Measurements from ENCODE around the gene CFAP58. TPM values are rescaled to one million over a fixed set of nuclear protein-coding genes. Genes with fewer than 3 reads are reported as not detected.

Gene CFAP58
- total and polyA plus RNA-seq, 4 donors, result 0.38 to 1.3 (median 0.90) TPM

GRCh38 chr10:104437226-104437625, 83.6 kb downstream of the CFAP58 start:
- no peak overlapping the region for H3K27ac ChIP-seq (ENCODE audit: low read depth in 1 of 2, low read length in 2 of 2)
- H3K9me3 ChIP-seq (ENCODE audit: control insufficient read depth, low read length), result no peaks in the 10 kb centered on the region
- intact Hi-C loops (cut with DNase I), result loop anchor here in 1 of 2 donors (10.0 kb wide), 1 partner anchor 58 kb away; no protein-coding TSS in a partner anchor
- H3K36me3 ChIP-seq (ENCODE audit: control insufficient read depth in 1 of 2, insufficient read depth in 2 of 2, low read length in 1 of 2), result no peaks in the 10 kb centered on the region
- no peaks in the 10 kb centered on the region for H3K4me1 ChIP-seq (ENCODE audit: control insufficient read depth in 1 of 2, insufficient read depth in 2 of 2, low read length in 2 of 2)
- ATAC-seq (ENCODE audit: low FRiP score) (no peak), DNase-seq (no peak)
- no peaks in the 10 kb centered on the region for H3K27me3 ChIP-seq (ENCODE audit: control insufficient read depth in 1 of 2, insufficient read depth in 2 of 2, low read length in 1 of 2)
- H3K4me3 ChIP-seq (ENCODE audit: low read length in 2 of 2), result no peak overlapping the region
- 65 to 74% methylated on average over 2 of the region's 2 CpGs for WGBS, 2 donors

GRCh38 chr10:104440221-104440620, 86.6 kb downstream of the CFAP58 start:
- H3K27ac ChIP-seq (ENCODE audit: low read depth in 1 of 2, low read length in 2 of 2), result no peak overlapping the region
- intact Hi-C loops (cut with DNase I), result loop anchor here in 1 of 2 donors (10.0 kb wide), 1 partner anchor 135 kb away; no protein-coding TSS in a partner anchor
- no peak overlapping the region for H3K4me3 ChIP-seq (ENCODE audit: low read length in 2 of 2)
- peaks cover 1% of the 10 kb centered on the region for H3K9me3 ChIP-seq (ENCODE audit: control insufficient read depth, low read length)
- no peaks in the 10 kb centered on the region for H3K36me3 ChIP-seq (ENCODE audit: control insufficient read depth in 1 of 2, insufficient read depth in 2 of 2, low read length in 1 of 2)
- H3K4me1 ChIP-seq (ENCODE audit: control insufficient read depth in 1 of 2, insufficient read depth in 2 of 2, low read length in 2 of 2), result no peaks in the 10 kb centered on the region
- DNase-seq, result no peak
- ATAC-seq (ENCODE audit: low FRiP score), result no peak
- no peaks in the 10 kb centered on the region for H3K27me3 ChIP-seq (ENCODE audit: control insufficient read depth in 1 of 2, insufficient read depth in 2 of 2, low read length in 1 of 2)
- WGBS, 2 donors, result 94% methylated on average over 2 of the region's 2 CpGs

GRCh38 chr10:104441329-104442000, 87.8 kb downstream of the CFAP58 start:
- H3K27ac ChIP-seq (ENCODE audit: low read depth in 1 of 2, low read length in 2 of 2), result no peak overlapping the region
- H3K4me3 ChIP-seq (ENCODE audit: low read length in 2 of 2), result no peak overlapping the region
- DNase-seq, result no peak
- no peaks in the 10 kb centered on the region for H3K27me3 ChIP-seq (ENCODE audit: control insufficient read depth in 1 of 2, insufficient read depth in 2 of 2, low read length in 1 of 2)
- ATAC-seq (ENCODE audit: low FRiP score), result peak; percentile 77
- no peaks in the 10 kb centered on the region for H3K36me3 ChIP-seq (ENCODE audit: control insufficient read depth in 1 of 2, insufficient read depth in 2 of 2, low read length in 1 of 2)
- peaks cover 1 to 5% of the 10 kb centered on the region in 2 donors for H3K4me1 ChIP-seq (ENCODE audit: control insufficient read depth in 1 of 2, insufficient read depth in 2 of 2, low read length in 2 of 2)
- H3K9me3 ChIP-seq (ENCODE audit: control insufficient read depth, low read length), result peaks cover 1% of the 10 kb centered on the region
- 1 to 4% methylated on average over 5 of the region's 5 CpGs for WGBS, 2 donors
- intact Hi-C loops (cut with DNase I), result loop anchor here in 1 of 2 donors (10.0 kb wide), 1 partner anchor 137 kb away; no protein-coding TSS in a partner anchor

- DNase-seq, result no peak
- no peaks in the 10 kb centered on the region for H3K27me3 ChIP-seq (ENCODE audit: control insufficient read depth in 1 of 2, insufficient read depth in 2 of 2, low read length in 1 of 2)
- 95 to 97% methylated on average over 1 of the region's 1 CpG for WGBS, 2 donors
- H3K9me3 ChIP-seq (ENCODE audit: control insufficient read depth, low read length), result peaks cover 1% of the 10 kb centered on the region
- intact Hi-C loops (cut with DNase I), result loop anchor here in 1 of 2 donors (10.0 kb wide), 1 partner anchor 141 kb away; no protein-coding TSS in a partner anchor
- peaks cover 4 to 14% of the 10 kb centered on the region in 2 donors for H3K4me1 ChIP-seq (ENCODE audit: control insufficient read depth in 1 of 2, insufficient read depth in 2 of 2, low read length in 2 of 2)
- no peak for ATAC-seq (ENCODE audit: low FRiP score)
- H3K27ac ChIP-seq (ENCODE audit: low read depth in 1 of 2, low read length in 2 of 2), result no peak overlapping the region
- no peak overlapping the region for H3K4me3 ChIP-seq (ENCODE audit: low read length in 2 of 2)
- H3K36me3 ChIP-seq (ENCODE audit: control insufficient read depth in 1 of 2, insufficient read depth in 2 of 2, low read length in 1 of 2), result no peaks in the 10 kb centered on the region
These were observed 91.7 kb downstream of the CFAP58 start for GRCh38 chr10:104445359-104445758.

- DNase-seq (no peak), ATAC-seq (ENCODE audit: low FRiP score) (no peak)
- H3K36me3 ChIP-seq (ENCODE audit: control insufficient read depth in 1 of 2, insufficient read depth in 2 of 2, low read length in 1 of 2), result no peaks in the 10 kb centered on the region
- peaks cover 4 to 15% of the 10 kb centered on the region in 2 donors for H3K4me1 ChIP-seq (ENCODE audit: control insufficient read depth in 1 of 2, insufficient read depth in 2 of 2, low read length in 2 of 2)
- peaks cover 1% of the 10 kb centered on the region for H3K9me3 ChIP-seq (ENCODE audit: control insufficient read depth, low read length)
- no peaks in the 10 kb centered on the region for H3K27me3 ChIP-seq (ENCODE audit: control insufficient read depth in 1 of 2, insufficient read depth in 2 of 2, low read length in 1 of 2)
- peak overlapping the region in 1 of 2 donors; percentile 24 for H3K27ac ChIP-seq (ENCODE audit: low read depth in 1 of 2, low read length in 2 of 2)
- 3 to 4% methylated on average over 1 of the region's 1 CpG for WGBS, 2 donors
- H3K4me3 ChIP-seq (ENCODE audit: low read length in 2 of 2), result no peak overlapping the region
- intact Hi-C loops (cut with DNase I), result loop anchor here in 1 of 2 donors (10.0 kb wide), 1 partner anchor 141 kb away; no protein-coding TSS in a partner anchor
These were observed 92.5 kb downstream of the CFAP58 start for GRCh38 chr10:104446151-104446550.

DNA sequence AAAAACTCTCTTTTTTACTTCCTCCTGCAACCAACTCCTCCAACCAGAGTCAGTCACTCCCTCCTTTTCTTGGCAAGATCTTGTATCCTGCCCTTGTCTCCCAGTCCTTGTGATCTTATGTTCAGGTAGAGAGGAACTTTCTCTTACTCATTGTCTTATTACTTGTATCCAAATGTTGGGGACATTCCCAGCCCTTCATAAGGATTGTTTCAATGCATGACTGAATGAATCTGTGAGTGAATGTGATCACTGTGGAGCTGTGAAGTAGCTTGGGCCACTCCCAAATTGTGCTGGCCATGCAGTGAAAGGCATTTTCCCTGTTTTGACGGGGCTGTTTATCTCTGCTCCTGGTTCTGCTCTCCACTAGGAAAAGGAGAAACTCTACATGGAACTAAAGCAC, 93.7 kb downstream of the CFAP58 start:
- Histone ChIP-seq H3K27me3 (ENCODE audit: control insufficient read depth in 1 of 2, insufficient read depth in 2 of 2, low read length in 1 of 2) (no peaks in the 10 kb centered on the region), H3K4me1 (ENCODE audit: control insufficient read depth in 1 of 2, insufficient read depth in 2 of 2, low read length in 2 of 2) (peaks cover 4 to 20% of the 10 kb centered on the region in 2 donors), H3K36me3 (ENCODE audit: control insufficient read depth in 1 of 2, insufficient read depth in 2 of 2, low read length in 1 of 2) (no peaks in the 10 kb centered on the region), H3K4me3 (ENCODE audit: low read length in 2 of 2) (no peak overlapping the region), H3K27ac (ENCODE audit: low read depth in 1 of 2, low read length in 2 of 2) (no peak overlapping the region), H3K9me3 (ENCODE audit: control insufficient read depth, low read length) (peaks cover 1% of the 10 kb centered on the region)
- DNase-seq (no peak), ATAC-seq (ENCODE audit: low FRiP score) (no peak)
- 4 to 12% methylated on average over 1 of the region's 1 CpG for WGBS, 2 donors
- intact Hi-C loops (cut with DNase I), result loop anchor here in 1 of 2 donors (10.0 kb wide), 1 partner anchor 143 kb away; no protein-coding TSS in a partner anchor

- no peak for DNase-seq
- H3K27me3 ChIP-seq (ENCODE audit: control insufficient read depth in 1 of 2, insufficient read depth in 2 of 2, low read length in 1 of 2), result no peaks in the 10 kb centered on the region
- H3K9me3 ChIP-seq (ENCODE audit: control insufficient read depth, low read length), result peaks cover 1% of the 10 kb centered on the region
- WGBS, 2 donors, result 60 to 68% methylated on average over 3 of the region's 3 CpGs
- peak overlapping the region; percentile 22 to 68 for H3K27ac ChIP-seq (ENCODE audit: low read depth in 1 of 2, low read length in 2 of 2)
- intact Hi-C loops (cut with DNase I), result loop anchor here in 1 of 2 donors (10.0 kb wide), 1 partner anchor 143 kb away; no protein-coding TSS in a partner anchor
- no peaks in the 10 kb centered on the region for H3K36me3 ChIP-seq (ENCODE audit: control insufficient read depth in 1 of 2, insufficient read depth in 2 of 2, low read length in 1 of 2)
- ATAC-seq (ENCODE audit: low FRiP score), result no peak
- peaks cover 4 to 26% of the 10 kb centered on the region in 2 donors for H3K4me1 ChIP-seq (ENCODE audit: control insufficient read depth in 1 of 2, insufficient read depth in 2 of 2, low read length in 2 of 2)
- no peak overlapping the region for H3K4me3 ChIP-seq (ENCODE audit: low read length in 2 of 2)
These were observed 94.3 kb downstream of the CFAP58 start for GRCh38 chr10:104447906-104448305.

DNA sequence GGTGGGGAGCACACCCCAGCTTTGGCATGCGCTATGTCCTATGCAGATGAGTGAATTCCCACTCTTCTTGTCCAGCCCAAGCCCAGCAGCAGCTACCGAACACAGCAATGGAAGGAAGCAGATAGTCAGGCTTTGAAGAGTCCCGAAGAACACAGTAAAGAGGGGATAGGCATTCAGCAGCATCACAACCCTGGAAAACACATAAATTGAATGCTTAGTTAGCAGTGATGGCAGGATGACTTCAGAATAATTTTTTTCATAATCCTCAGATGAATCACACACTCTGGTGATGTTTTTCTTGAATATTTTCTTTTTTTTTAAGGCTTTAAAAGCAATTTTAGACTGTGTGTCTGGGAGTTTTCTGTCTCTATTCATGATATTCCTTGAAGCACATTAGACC, 95.8 kb downstream of the CFAP58 start:
- peaks cover 4 to 31% of the 10 kb centered on the region in 2 donors for H3K4me1 ChIP-seq (ENCODE audit: control insufficient read depth in 1 of 2, insufficient read depth in 2 of 2, low read length in 2 of 2)
- H3K4me3 ChIP-seq (ENCODE audit: low read length in 2 of 2), result no peak overlapping the region
- peak overlapping the region in 1 of 2 donors; percentile 48 for H3K27ac ChIP-seq (ENCODE audit: low read depth in 1 of 2, low read length in 2 of 2)
- no peak for DNase-seq
- no peaks in the 10 kb centered on the region for H3K36me3 ChIP-seq (ENCODE audit: control insufficient read depth in 1 of 2, insufficient read depth in 2 of 2, low read length in 1 of 2)
- no peak for ATAC-seq (ENCODE audit: low FRiP score)
- intact Hi-C loops (cut with DNase I), result loop anchor here in 1 of 2 donors (10.0 kb wide), 1 partner anchor 145 kb away; no protein-coding TSS in a partner anchor
- WGBS, 2 donors, result 65 to 67% methylated on average over 3 of the region's 3 CpGs
- no peaks in the 10 kb centered on the region for H3K9me3 ChIP-seq (ENCODE audit: control insufficient read depth, low read length)
- no peaks in the 10 kb centered on the region for H3K27me3 ChIP-seq (ENCODE audit: control insufficient read depth in 1 of 2, insufficient read depth in 2 of 2, low read length in 1 of 2)

- DNase-seq, result no peak
- H3K27me3 ChIP-seq (ENCODE audit: control insufficient read depth in 1 of 2, insufficient read depth in 2 of 2, low read length in 1 of 2), result no peaks in the 10 kb centered on the region
- H3K4me3 ChIP-seq (ENCODE audit: low read length in 2 of 2), result no peak overlapping the region
- H3K9me3 ChIP-seq (ENCODE audit: control insufficient read depth, low read length), result no peaks in the 10 kb centered on the region
- intact Hi-C loops (cut with DNase I), result no loop called here
- H3K4me1 ChIP-seq (ENCODE audit: control insufficient read depth in 1 of 2, insufficient read depth in 2 of 2, low read length in 2 of 2), result peaks cover 2 to 31% of the 10 kb centered on the region in 2 donors
- H3K36me3 ChIP-seq (ENCODE audit: control insufficient read depth in 1 of 2, insufficient read depth in 2 of 2, low read length in 1 of 2), result no peaks in the 10 kb centered on the region
- ATAC-seq (ENCODE audit: low FRiP score), result no peak
- H3K27ac ChIP-seq (ENCODE audit: low read depth in 1 of 2, low read length in 2 of 2), result no peak overlapping the region
These were observed 96.9 kb downstream of the CFAP58 start for GRCh38 chr10:104450490-104450889.
